HG03520 (cell line): ENCODE results near the gene SLC25A42.

ENCODE experiments used
- ATAC-seq: cut with Tn5 transposase; IDR thresholded peaks from one replicate; pipeline ENCODE4 v1.9.1; 2021; ENCODE audit warnings: mild to moderate bottlenecking, moderate library complexity; ENCODE audit not compliant: unreplicated experiment

SLC25A42 gene

GRCh38 chr19:19050731-19051130, 13.1 kb upstream of the SLC25A42 start:
- no peak for ATAC-seq

GRCh38 chr19:19051478-19052213, 12.1 kb upstream of the SLC25A42 start:
- ATAC-seq: no peak

GRCh38 chr19:19052921-19053320, 10.9 kb upstream of the SLC25A42 start:
- ATAC-seq: no peak

- no peak for ATAC-seq
Measured at GRCh38 chr19:19053508-19054314, 10.1 kb upstream of the SLC25A42 start.

GRCh38 chr19:19054315-19054938, 9.4 kb upstream of the SLC25A42 start:
- no peak for ATAC-seq

- no peak for ATAC-seq
Measured at GRCh38 chr19:19054939-19055440, 8.8 kb upstream of the SLC25A42 start.

GRCh38 chr19:19055701-19056100, 8.1 kb upstream of the SLC25A42 start:
- ATAC-seq: no peak

- ATAC-seq: no peak
Measured at GRCh38 chr19:19056636-19057275, 7.0 kb upstream of the SLC25A42 start.

GRCh38 chr19:19057317-19057716, 6.5 kb upstream of the SLC25A42 start:
- no peak for ATAC-seq

- no peak for ATAC-seq
Measured at GRCh38 chr19:19057720-19058119, 6.1 kb upstream of the SLC25A42 start.

- no peak for ATAC-seq
Measured at GRCh38 chr19:19059018-19059836, 4.6 kb upstream of the SLC25A42 start.

GRCh38 chr19:19059837-19060611, 3.8 kb upstream of the SLC25A42 start:
- ATAC-seq: no peak

- no peak for ATAC-seq
Measured at GRCh38 chr19:19061506-19061905, 2.3 kb upstream of the SLC25A42 start.

- no peak for ATAC-seq
Measured at GRCh38 chr19:19062454-19063182, 1.2 kb upstream of the SLC25A42 start.

- no peak for ATAC-seq
Measured at GRCh38 chr19:19064098-19064722, 416 bp downstream of the SLC25A42 start.

GRCh38 chr19:19064811-19065745, 1.3 kb downstream of the SLC25A42 start:
- no peak for ATAC-seq
